Rectal smooth muscle tissue (tissue), 1 donor: ENCODE results near the gene CTDSPL.
A peak's percentile ranks its signal among the peaks of the same experiment; 100 is the strongest.

ENCODE experiments used
- H3K27ac ChIP-seq: one replicate; pipeline ENCODE4 v1.7.0; 2013; ENCODE audit warnings: low read depth, low read length, inconsistent platforms
- H3K27me3 ChIP-seq: one replicate; pipeline ENCODE4 v1.7.0; 2013; ENCODE audit warnings: low read length; ENCODE audit not compliant: control insufficient read depth, insufficient read depth
- H3K36me3 ChIP-seq: one replicate; pipeline ENCODE4 v1.7.0; 2013; ENCODE audit warnings: low read length; ENCODE audit not compliant: control insufficient read depth, insufficient read depth
- H3K4me1 ChIP-seq: one replicate; pipeline ENCODE4 v1.7.0; 2013; ENCODE audit warnings: low read length; ENCODE audit not compliant: control insufficient read depth, insufficient read depth
- H3K4me3 ChIP-seq: one replicate; pipeline ENCODE4 v1.7.0; 2013; ENCODE audit warnings: low read length
- H3K9ac ChIP-seq: one replicate; pipeline ENCODE4 v1.7.0; 2013; ENCODE audit warnings: low read length

CTDSPL gene

GRCh38 chr3:37882711-37883110 is 21.0 kb downstream of the CTDSPL start:
- no peaks in the 10 kb centered on the region for H3K36me3 ChIP-seq
- no peaks in the 10 kb centered on the region for H3K27me3 ChIP-seq
- H3K4me3 ChIP-seq: no peak overlapping the region
- H3K27ac ChIP-seq: no peak overlapping the region
- no peaks in the 10 kb centered on the region for H3K4me1 ChIP-seq
- no peak overlapping the region for H3K9ac ChIP-seq

- H3K27ac ChIP-seq: no peak overlapping the region
- H3K36me3 ChIP-seq: no peaks in the 10 kb centered on the region
- H3K4me1 ChIP-seq: no peaks in the 10 kb centered on the region
- no peaks in the 10 kb centered on the region for H3K27me3 ChIP-seq
- H3K4me3 ChIP-seq: no peak overlapping the region
- H3K9ac ChIP-seq: no peak overlapping the region
These were observed 24.1 kb downstream of the CTDSPL start for GRCh38 chr3:37885814-37886213.

- Histone ChIP-seq H3K27me3 (no peaks in the 10 kb centered on the region), H3K36me3 (no peaks in the 10 kb centered on the region), H3K4me3 (no peak overlapping the region), H3K4me1 (no peaks in the 10 kb centered on the region), H3K9ac (no peak overlapping the region), H3K27ac (no peak overlapping the region)
These were observed 24.7 kb downstream of the CTDSPL start for GRCh38 chr3:37886395-37886794.

- Histone ChIP-seq H3K4me3 (no peak overlapping the region), H3K36me3 (no peaks in the 10 kb centered on the region), H3K27ac (no peak overlapping the region), H3K9ac (no peak overlapping the region), H3K4me1 (no peaks in the 10 kb centered on the region), H3K27me3 (no peaks in the 10 kb centered on the region)
These were observed 25.4 kb downstream of the CTDSPL start for GRCh38 chr3:37887062-37887461.

- Histone ChIP-seq H3K4me3 (no peak overlapping the region), H3K9ac (no peak overlapping the region), H3K4me1 (peaks cover 6% of the 10 kb centered on the region), H3K27ac (no peak overlapping the region), H3K27me3 (no peaks in the 10 kb centered on the region), H3K36me3 (no peaks in the 10 kb centered on the region)
These were observed 26.1 kb downstream of the CTDSPL start for GRCh38 chr3:37887824-37888223.

- Histone ChIP-seq H3K36me3 (no peaks in the 10 kb centered on the region), H3K9ac (no peak overlapping the region), H3K27ac (no peak overlapping the region), H3K27me3 (no peaks in the 10 kb centered on the region), H3K4me3 (no peak overlapping the region), H3K4me1 (peaks cover 11% of the 10 kb centered on the region)
These were observed 26.7 kb downstream of the CTDSPL start for GRCh38 chr3:37888421-37888820.

GRCh38 chr3:37890522-37890921 is 28.8 kb downstream of the CTDSPL start:
- Histone ChIP-seq H3K27me3 (no peaks in the 10 kb centered on the region), H3K4me3 (no peak overlapping the region), H3K4me1 (peaks cover 12% of the 10 kb centered on the region), H3K9ac (no peak overlapping the region), H3K27ac (no peak overlapping the region), H3K36me3 (no peaks in the 10 kb centered on the region)

GRCh38 chr3:37891227-37891626 is 29.5 kb downstream of the CTDSPL start:
- H3K4me3 ChIP-seq: no peak overlapping the region
- no peaks in the 10 kb centered on the region for H3K27me3 ChIP-seq
- peaks cover 12% of the 10 kb centered on the region for H3K4me1 ChIP-seq
- no peak overlapping the region for H3K27ac ChIP-seq
- H3K36me3 ChIP-seq: no peaks in the 10 kb centered on the region
- H3K9ac ChIP-seq: no peak overlapping the region

- Histone ChIP-seq H3K36me3 (no peaks in the 10 kb centered on the region), H3K27ac (peak overlapping the region; percentile 27), H3K4me1 (peaks cover 23% of the 10 kb centered on the region), H3K27me3 (no peaks in the 10 kb centered on the region), H3K9ac (no peak overlapping the region), H3K4me3 (no peak overlapping the region)
These were observed 31.4 kb downstream of the CTDSPL start for GRCh38 chr3:37892927-37893600.

- no peak overlapping the region for H3K27ac ChIP-seq
- H3K36me3 ChIP-seq: no peaks in the 10 kb centered on the region
- no peaks in the 10 kb centered on the region for H3K27me3 ChIP-seq
- no peak overlapping the region for H3K4me3 ChIP-seq
- no peak overlapping the region for H3K9ac ChIP-seq
- peaks cover 31% of the 10 kb centered on the region for H3K4me1 ChIP-seq
These were observed 35.1 kb downstream of the CTDSPL start for GRCh38 chr3:37896827-37897226.

GRCh38 chr3:37897763-37898162 is 36.1 kb downstream of the CTDSPL start:
- Histone ChIP-seq H3K27me3 (no peaks in the 10 kb centered on the region), H3K4me3 (no peak overlapping the region), H3K27ac (peak overlapping the region; percentile 50), H3K4me1 (peaks cover 26% of the 10 kb centered on the region), H3K36me3 (no peaks in the 10 kb centered on the region), H3K9ac (no peak overlapping the region)

- H3K36me3 ChIP-seq: no peaks in the 10 kb centered on the region
- H3K27me3 ChIP-seq: no peaks in the 10 kb centered on the region
- H3K4me1 ChIP-seq: peaks cover 20% of the 10 kb centered on the region
- no peak overlapping the region for H3K9ac ChIP-seq
- no peak overlapping the region for H3K4me3 ChIP-seq
- H3K27ac ChIP-seq: no peak overlapping the region
These were observed 36.7 kb downstream of the CTDSPL start for GRCh38 chr3:37898424-37898823.

GRCh38 chr3:37899101-37899707 is 37.5 kb downstream of the CTDSPL start:
- H3K4me1 ChIP-seq: peaks cover 19% of the 10 kb centered on the region

More at GRCh38 chr3:37899101-37899707, 37.5 kb downstream of the CTDSPL start:
- H3K36me3 ChIP-seq: no peaks in the 10 kb centered on the region
- H3K4me3 ChIP-seq: no peak overlapping the region
- no peak overlapping the region for H3K27ac ChIP-seq
- H3K27me3 ChIP-seq: no peaks in the 10 kb centered on the region
- no peak overlapping the region for H3K9ac ChIP-seq
